ENCODE results near the gene DPP6.

GRCh38 chr7:154854836-154855235 lies 802.6 kb downstream of the DPP6 start:
- TF ChIP-seq, protein P1, sequence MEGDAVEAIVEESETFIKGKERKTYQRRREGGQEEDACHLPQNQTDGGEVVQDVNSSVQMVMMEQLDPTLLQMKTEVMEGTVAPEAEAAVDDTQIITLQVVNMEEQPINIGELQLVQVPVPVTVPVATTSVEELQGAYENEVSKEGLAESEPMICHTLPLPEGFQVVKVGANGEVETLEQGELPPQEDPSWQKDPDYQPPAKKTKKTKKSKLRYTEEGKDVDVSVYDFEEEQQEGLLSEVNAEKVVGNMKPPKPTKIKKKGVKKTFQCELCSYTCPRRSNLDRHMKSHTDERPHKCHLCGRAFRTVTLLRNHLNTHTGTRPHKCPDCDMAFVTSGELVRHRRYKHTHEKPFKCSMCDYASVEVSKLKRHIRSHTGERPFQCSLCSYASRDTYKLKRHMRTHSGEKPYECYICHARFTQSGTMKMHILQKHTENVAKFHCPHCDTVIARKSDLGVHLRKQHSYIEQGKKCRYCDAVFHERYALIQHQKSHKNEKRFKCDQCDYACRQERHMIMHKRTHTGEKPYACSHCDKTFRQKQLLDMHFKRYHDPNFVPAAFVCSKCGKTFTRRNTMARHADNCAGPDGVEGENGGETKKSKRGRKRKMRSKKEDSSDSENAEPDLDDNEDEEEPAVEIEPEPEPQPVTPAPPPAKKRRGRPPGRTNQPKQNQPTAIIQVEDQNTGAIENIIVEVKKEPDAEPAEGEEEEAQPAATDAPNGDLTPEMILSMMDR (IDR thresholded peaks at IDR 0.05) = no peak
- no peak for TF ChIP-seq EZH2phosphoT487 (IDR thresholded peaks at IDR 0.05)

All from neural progenitor cell (in vitro differentiated cells).